Neural cell (in vitro differentiated cells): ENCODE measurements around the gene DCX. TPM values are rescaled to one million over a fixed set of nuclear protein-coding genes. Genes with fewer than 3 reads are reported as not detected.

ENCODE experiments used
- H2AFZ ChIP-seq: fragments of 200-600, 300-800 bp; sonication (generic), shearing (Covaris generic); 2 replicates; pipeline ENCODE4 v1.6.0; 2014; ENCODE audit warnings: low read depth, mild to moderate bottlenecking, antibody characterized with exemption, low read length, moderate library complexity
- H3F3A ChIP-seq: fragments of 200-600 bp; shearing (Covaris generic); 2 replicates; pipeline ENCODE4 v1.6.1; 2016; ENCODE audit warnings: mild to moderate bottlenecking, moderate library complexity, mixed read lengths, antibody characterized with exemption, low read length; ENCODE audit not compliant: insufficient read depth, poor library complexity, severe bottlenecking
- H3K27ac ChIP-seq: fragments of 200-600, 300-800 bp; sonication (generic), shearing (Covaris generic); 2 replicates; pipeline ENCODE4 v1.5.1; 2014; ENCODE audit warnings: mild to moderate bottlenecking, low read length, moderate library complexity
- H3K27me3 ChIP-seq: fragments of 300-800, 200-600 bp; sonication (generic), shearing (Covaris generic); 2 replicates; pipeline ENCODE4 v1.6.0; 2014; ENCODE audit warnings: mild to moderate bottlenecking, low read depth, low read length, moderate library complexity; ENCODE audit not compliant: insufficient read depth
- H3K36me3 ChIP-seq: fragments of 300-800, 200-600 bp; sonication (generic), shearing (Covaris generic); 2 replicates; pipeline ENCODE4 v1.5.1; 2014; ENCODE audit warnings: mild to moderate bottlenecking, antibody characterized with exemption, low read length, moderate library complexity; ENCODE audit not compliant: insufficient read depth
- H3K4me2 ChIP-seq: fragments of 300-800, 200-600 bp; sonication (generic), shearing (Covaris generic); 2 replicates; pipeline ENCODE4 v1.6.0; 2014; ENCODE audit warnings: mild to moderate bottlenecking, low read length
- H3K4me3 ChIP-seq: fragments of 300-800, 200-600 bp; sonication (generic), shearing (Covaris generic); 2 replicates; pipeline ENCODE4 v1.5.1; 2014; ENCODE audit warnings: mild to moderate bottlenecking, low read length, moderate library complexity
- H3K79me2 ChIP-seq: fragments of 200-600 bp; shearing (Covaris generic); replicated peaks from 2 replicates; pipeline ENCODE4 v1.6.0; 2014; ENCODE audit warnings: mild to moderate bottlenecking, low read length, moderate library complexity; ENCODE audit not compliant: insufficient read depth
- H3K9ac ChIP-seq: fragments of 300-800, 200-600 bp; sonication (generic), shearing (Covaris generic); 2 replicates; pipeline ENCODE4 v1.6.1; 2016; ENCODE audit warnings: mild to moderate bottlenecking, low read length, mixed read lengths
- H3K9me2 ChIP-seq: fragments of 200-600 bp; shearing (Covaris generic); 2 replicates; pipeline ENCODE4 v1.6.1; 2016; ENCODE audit warnings: mild to moderate bottlenecking, low read length, mixed read lengths; ENCODE audit not compliant: insufficient read depth
- H3K9me3 ChIP-seq: fragments of 200-600, 300-800 bp; sonication (generic), shearing (Covaris generic); 2 replicates; pipeline ENCODE4 v1.6.1; 2016; ENCODE audit warnings: mild to moderate bottlenecking, mixed run types, low read length, moderate library complexity, mixed read lengths
- H4K20me1 ChIP-seq: fragments of 200-600 bp; shearing (Covaris generic); 2 replicates; pipeline ENCODE4 v1.6.1; 2016; ENCODE audit warnings: mild to moderate bottlenecking, mixed run types; ENCODE audit not compliant: insufficient read depth
- CTCF ChIP-seq: fragments of 450-650 bp; IDR thresholded peaks from 2 replicates; pipeline ENCODE4 v1.5.1; 2014; ENCODE audit warnings: antibody characterized with exemption, mild to moderate bottlenecking, moderate library complexity; ENCODE audit not compliant: poor library complexity, severe bottlenecking
- EP300 ChIP-seq: fragments of 450-650 bp; conservative IDR thresholded peaks from 2 replicates; pipeline ENCODE4 v1.6.1; 2014; ENCODE audit warnings: antibody characterized with exemption, mild to moderate bottlenecking, moderate library complexity; ENCODE audit not compliant: poor library complexity, severe bottlenecking
- EZH2 ChIP-seq: fragments of 200-600, 300-800 bp; shearing (Covaris generic), sonication (generic); IDR thresholded peaks from 2 replicates; pipeline ENCODE4 v1.6.1; 2014; ENCODE audit warnings: antibody characterized with exemption, low read length, borderline replicate concordance, mild to moderate bottlenecking; ENCODE audit not compliant: insufficient read depth, poor library complexity, severe bottlenecking
- MXI1 ChIP-seq: fragments of 450-650 bp; conservative IDR thresholded peaks from 2 replicates; pipeline ENCODE4 v1.6.1; 2014; ENCODE audit warnings: antibody characterized with exemption, mild to moderate bottlenecking; ENCODE audit not compliant: poor library complexity, severe bottlenecking
- POLR2AphosphoS5 ChIP-seq: IDR thresholded peaks from 2 replicates; pipeline ENCODE4 v1.6.1; 2012
- RAD21 ChIP-seq: fragments of 450-650 bp; conservative IDR thresholded peaks from 2 replicates; pipeline ENCODE4 v1.6.1; 2014; ENCODE audit warnings: antibody characterized with exemption, mild to moderate bottlenecking, moderate library complexity
- REST ChIP-seq: IDR thresholded peaks from 2 replicates; pipeline ENCODE4 v1.6.1; 2012; ENCODE audit warnings: borderline replicate concordance
- SMC3 ChIP-seq: fragments of 450-650 bp; conservative IDR thresholded peaks from 2 replicates; pipeline ENCODE4 v1.6.1; 2014; ENCODE audit warnings: antibody characterized with exemption, mild to moderate bottlenecking, moderate library complexity; ENCODE audit not compliant: poor library complexity
- TAF1 ChIP-seq: IDR thresholded peaks from 2 replicates; pipeline ENCODE4 v1.6.1; 2012; ENCODE audit warnings: low read depth
- polyA plus RNA-seq: library from polyadenylated mRNA; depleted of rRNA; stranded (reverse); fragments of >200 nt; gene quantifications from 2 replicates; pipeline ENCODE4 v1.2.3, GENCODE V29; 2014

Gene DCX
- polyA plus RNA-seq, 1 donor from 2014 or later, result 180 TPM

- H3F3A ChIP-seq, result no peaks in the 10 kb centered on the region
- H3K9me2 ChIP-seq, result no peaks in the 10 kb centered on the region
- peak; percentile 68 for TF ChIP-seq EP300
- no peak for TF ChIP-seq RAD21
- no peak for TF ChIP-seq EZH2
- TF ChIP-seq CTCF, result no peak
- TF ChIP-seq MXI1, result no peak
- peak; percentile 45 for TF ChIP-seq POLR2AphosphoS5
- H4K20me1 ChIP-seq, result no peaks in the 10 kb centered on the region
- no peak overlapping the region for H3K4me2 ChIP-seq
- no peaks in the 10 kb centered on the region for H3K79me2 ChIP-seq
- H3K27ac ChIP-seq, result peak overlapping the region; percentile 66
- no peaks in the 10 kb centered on the region for H3K9me3 ChIP-seq
- H2AFZ ChIP-seq, result no peak overlapping the region
- H3K27me3 ChIP-seq, result no peaks in the 10 kb centered on the region
- H3K4me3 ChIP-seq, result no peak overlapping the region
- H3K9ac ChIP-seq, result no peak overlapping the region
- H3K36me3 ChIP-seq, result no peaks in the 10 kb centered on the region
Measured at GRCh38 chrX:111259559-111259958, 152.4 kb downstream of the DCX start.

GRCh38 chrX:111257733-111258132 is 154.3 kb downstream of the DCX start:
- Histone ChIP-seq H3F3A (no peaks in the 10 kb centered on the region), H4K20me1 (no peaks in the 10 kb centered on the region), H3K9me2 (no peaks in the 10 kb centered on the region), H3K27ac (no peak overlapping the region), H3K9ac (no peak overlapping the region), H2AFZ (no peak overlapping the region), H3K9me3 (no peaks in the 10 kb centered on the region), H3K79me2 (no peaks in the 10 kb centered on the region), H3K4me2 (no peak overlapping the region), H3K36me3 (no peaks in the 10 kb centered on the region), H3K27me3 (no peaks in the 10 kb centered on the region), H3K4me3 (no peak overlapping the region)
- TF ChIP-seq POLR2AphosphoS5, result no peak
- TF ChIP-seq REST, result no peak
- TF ChIP-seq MXI1, result no peak
- TF ChIP-seq EP300, result no peak
- TF ChIP-seq RAD21, result no peak
- no peak for TF ChIP-seq SMC3
- no peak for TF ChIP-seq TAF1
- TF ChIP-seq EZH2, result no peak
- TF ChIP-seq CTCF, result no peak
